Tibial nerve (tissue), 4 donors: ENCODE measurements around the gene C1orf53. TPM values are rescaled to one million over a fixed set of nuclear protein-coding genes. Genes with fewer than 3 reads are reported as not detected.
"Not testable (repeated sequence)": the region's sequence is repeated elsewhere in the genome, so short reads cannot be mapped to it uniquely, and the experiment has no call there.

Source experiments
- DNase-seq, 2 donors: peaks; one replicate each; pipeline ENCODE4 v3.0.0-alpha.2; 2019; ENCODE audit warnings: low spot score in 2 of 2
- H3K27ac ChIP-seq, 4 donors: fragments of 200-600 bp; sonication (generic) in 3 of 4; one replicate each; pipeline ENCODE4 v1.5.1; 2017 to 2019; ENCODE audit warnings: mild to moderate bottlenecking in 1 of 4
- H3K27me3 ChIP-seq, 2 donors: fragments of 200-600 bp; sonication (generic) in 1 of 2; one replicate each; pipeline versions ENCODE4 v1.5.1 to v1.6.0; 2017 to 2019
- H3K36me3 ChIP-seq, 3 donors: fragments of 200-600 bp; sonication (generic); one replicate each; pipeline ENCODE4 v1.5.1; 2018 to 2019
- H3K4me1 ChIP-seq, 4 donors: fragments of 200-600 bp; sonication (generic) in 3 of 4; one replicate each; pipeline ENCODE4 v1.5.1; 2017 to 2019
- H3K4me3 ChIP-seq, 4 donors: fragments of 200-600 bp; sonication (generic) in 3 of 4; one replicate each; pipeline ENCODE4 v1.5.1; 2017 to 2019; ENCODE audit warnings: mild to moderate bottlenecking in 1 of 4, moderate library complexity in 1 of 4
- H3K9me3 ChIP-seq, 4 donors: fragments of 200-600 bp; sonication (generic) in 3 of 4; one replicate each; pipeline ENCODE4 v1.5.1; 2017 to 2019
- CTCF ChIP-seq, 5 experiments: fragments of 200-600 bp in 3 of 5; fragments of 450-650 bp in 2 of 5; sonication (generic) in 3 of 5; IDR thresholded peaks; one replicate each; pipeline ENCODE4 v1.5.1; 2016 to 2019; ENCODE audit warnings: antibody characterized with exemption in 5 of 5, mild to moderate bottlenecking in 3 of 5, moderate library complexity in 2 of 5
- EP300 ChIP-seq, 2 donors: sonication (generic); formaldehyde crosslinking; IDR thresholded peaks; one replicate each; pipeline ENCODE4 v1.6.1; 2017; ENCODE audit warnings: antibody characterized with exemption in 2 of 2, mild to moderate bottlenecking in 1 of 2
- POLR2A ChIP-seq, 2 donors: fragments of 450-650 bp; IDR thresholded peaks; one replicate each; pipeline ENCODE4 v1.6.1; 2017; ENCODE audit warnings: antibody characterized with exemption in 2 of 2, mild to moderate bottlenecking in 2 of 2, moderate library complexity in 2 of 2
- WGBS, 2 donors: methylation state at CpG; one replicate each; pipeline ENCODE4 v1.1.5; 2018; 5-methylcytosine and 5-hydroxymethylcytosine counted together
- total RNA-seq, 4 donors: library from RNA; depleted of rRNA; stranded (reverse); fragments of >200 nt; gene quantifications; one replicate each; pipeline ENCODE4 v1.1.0, GENCODE V29; 2016

C1orf53 gene
- total RNA-seq, 4 donors from 2014 or later: not detected

GRCh38 chr1:197951089-197951488, 48.7 kb downstream of the C1orf53 start:
- no peaks in the 10 kb centered on the region for H3K9me3 ChIP-seq
- no peak overlapping the region for H3K4me3 ChIP-seq
- H3K4me1 ChIP-seq: no peaks in the 10 kb centered on the region
- no peak for DNase-seq
- H3K27ac ChIP-seq: no peak overlapping the region
- no peaks in the 10 kb centered on the region for H3K36me3 ChIP-seq
- no peaks in the 10 kb centered on the region for H3K27me3 ChIP-seq
- TF ChIP-seq POLR2A (IDR thresholded peaks at IDR 0.05) (no peak), CTCF (IDR thresholded peaks at IDR 0.05) (no peak), EP300 (IDR thresholded peaks at IDR 0.05) (no peak)

GRCh38 chr1:197951617-197952175, 49.3 kb downstream of the C1orf53 start:
- no peaks in the 10 kb centered on the region for H3K9me3 ChIP-seq
- no peaks in the 10 kb centered on the region for H3K27me3 ChIP-seq
- DNase-seq: no peak
- no peak overlapping the region for H3K27ac ChIP-seq
- H3K4me3 ChIP-seq: no peak overlapping the region
- no peaks in the 10 kb centered on the region for H3K4me1 ChIP-seq
- no peak for TF ChIP-seq CTCF (IDR thresholded peaks at IDR 0.05)
- TF ChIP-seq POLR2A (IDR thresholded peaks at IDR 0.05): no peak
- TF ChIP-seq EP300 (IDR thresholded peaks at IDR 0.05): no peak
- no peaks in the 10 kb centered on the region for H3K36me3 ChIP-seq
- 87 to 90% methylated on average over 5 of the region's 5 CpGs for WGBS, 2 donors

- H3K4me3 ChIP-seq, H3K4me1 ChIP-seq: not testable (repeated sequence)
- 79 to 90% methylated on average over 6 of the region's 6 CpGs for WGBS, 2 donors
These were observed 51.0 kb downstream of the C1orf53 start for GRCh38 chr1:197953472-197953871.

GRCh38 chr1:197954718-197955418, 52.4 kb downstream of the C1orf53 start:
- 73 to 76% methylated on average over 4 of the region's 4 CpGs for WGBS, 2 donors

More at GRCh38 chr1:197953472-197953871, 51.0 kb downstream of the C1orf53 start:
- H3K27ac ChIP-seq, H3K36me3 ChIP-seq, DNase-seq, H3K27me3 ChIP-seq, H3K9me3 ChIP-seq: not testable (repeated sequence)

GRCh38 chr1:197955486-197956394, 53.3 kb downstream of the C1orf53 start:
- Histone ChIP-seq H3K4me1 (no peaks in the 10 kb centered on the region), H3K27me3 (no peaks in the 10 kb centered on the region), H3K4me3 (no peak overlapping the region), H3K9me3 (no peaks in the 10 kb centered on the region), H3K27ac (no peak overlapping the region), H3K36me3 (no peaks in the 10 kb centered on the region)
- TF ChIP-seq EP300 (IDR thresholded peaks at IDR 0.05) (no peak), POLR2A (IDR thresholded peaks at IDR 0.05) (no peak), CTCF (IDR thresholded peaks at IDR 0.05) (no peak)
- 36 to 46% methylated on average over 4 of the region's 4 CpGs for WGBS, 2 donors
- DNase-seq: no peak

More at GRCh38 chr1:197954718-197955418, 52.4 kb downstream of the C1orf53 start:
- Histone ChIP-seq H3K4me1 (no peaks in the 10 kb centered on the region), H3K27me3 (no peaks in the 10 kb centered on the region), H3K27ac (no peak overlapping the region), H3K9me3 (no peaks in the 10 kb centered on the region), H3K36me3 (no peaks in the 10 kb centered on the region), H3K4me3 (no peak overlapping the region)
- no peak for TF ChIP-seq CTCF (IDR thresholded peaks at IDR 0.05)
- no peak for TF ChIP-seq POLR2A (IDR thresholded peaks at IDR 0.05)
- TF ChIP-seq EP300 (IDR thresholded peaks at IDR 0.05): no peak
- no peak for DNase-seq

Other genes starting within 250 kb of the C1orf53 start
- gene DENND1B, start 127.2 kb upstream of the C1orf53 start, total RNA-seq: 10 to 100 TPM in 2 of 4 donors, 1 to 10 TPM in 2; 9.0 to 40.2 (median 10.8) TPM
- 1 to 10 TPM in 1 of 4 donors, not detected in 3; 1.6 TPM for gene LHX9, start 14.7 kb downstream of the C1orf53 start, total RNA-seq